NB4 (cell line): Measurements from ENCODE around the gene PNMA8C.

Experiments
- DNase-seq: peaks from one replicate; pipeline ENCODE4 v3.0.0; 2010; ENCODE audit warnings: low read depth
- H3K4me3 ChIP-seq: one replicate; pipeline ENCODE4 v1.5.1; 2011; ENCODE audit warnings: mild to moderate bottlenecking, low read depth, low read length, moderate library complexity
- CTCF ChIP-seq: IDR thresholded peaks from one replicate; pipeline ENCODE4 v1.5.1; 2012; ENCODE audit warnings: low read depth, low read length
- MAX ChIP-seq: IDR thresholded peaks from 2 replicates; pipeline ENCODE4 v1.6.1; 2011; ENCODE audit warnings: low read depth, low read length
- MYC ChIP-seq: IDR thresholded peaks from 2 replicates; pipeline ENCODE4 v1.6.1; 2011; ENCODE audit warnings: low read depth, low read length
- POLR2A ChIP-seq: IDR thresholded peaks from 2 replicates; pipeline ENCODE4 v1.6.1; 2011; ENCODE audit warnings: mild to moderate bottlenecking; ENCODE audit not compliant: insufficient read length; ENCODE audit errors: extremely low read depth

The PNMA8C gene

GRCh38 chr19:46393456-46394401 lies 35.0 kb downstream of the PNMA8C start:
- no peak for TF ChIP-seq MAX
- no peak for TF ChIP-seq MYC
- no peak for TF ChIP-seq CTCF
- TF ChIP-seq POLR2A, result no peak

GRCh38 chr19:46392837-46393236 lies 35.9 kb downstream of the PNMA8C start:
- no peak overlapping the region for H3K4me3 ChIP-seq
- no peak for DNase-seq
- TF ChIP-seq MYC (no peak), MAX (no peak), POLR2A (no peak), CTCF (no peak)

More at GRCh38 chr19:46393456-46394401, 35.0 kb downstream of the PNMA8C start:
- no peak for DNase-seq
- H3K4me3 ChIP-seq, result no peak overlapping the region

GRCh38 chr19:46392252-46392801 lies 36.4 kb downstream of the PNMA8C start:
- no peak for TF ChIP-seq CTCF
- no peak for TF ChIP-seq POLR2A
- TF ChIP-seq MYC, result peak; percentile 92
- TF ChIP-seq MAX, result peak; percentile 92
- H3K4me3 ChIP-seq, result no peak overlapping the region
- DNase-seq, result peak; percentile 82

GRCh38 chr19:46391296-46392251 lies 37.2 kb downstream of the PNMA8C start:
- TF ChIP-seq POLR2A (peak; percentile 30), MYC (no peak)
- no peak overlapping the region for H3K4me3 ChIP-seq
- no peak for DNase-seq

GRCh38 chr19:46390866-46391265 lies 37.9 kb downstream of the PNMA8C start:
- no peak for DNase-seq
- no peak overlapping the region for H3K4me3 ChIP-seq
- TF ChIP-seq MYC (no peak), CTCF (no peak), POLR2A (no peak), MAX (no peak)
